ENCODE data around the gene LRCH1. TPM values are rescaled to one million over a fixed set of nuclear protein-coding genes. Genes with fewer than 3 reads are reported as not detected.

The LRCH1 gene
- total RNA-seq, 1 experiment from 2014 or later: 11.8 TPM

- ChIA-PET POLR2A (no interaction called here), CTCF (no interaction called here)
- Mint-ChIP-seq H3K9me3 (no peaks in the 10 kb centered on the region), H3K4me3 (no peak overlapping the region), H3K36me3 (no peaks in the 10 kb centered on the region), H3K27me3 (ENCODE audit: low read depth) (no peaks in the 10 kb centered on the region), H3K4me1 (peaks cover 63% of the 10 kb centered on the region), H3K27ac (peak overlapping the region; percentile 87)
- ATAC-seq: no peak
- DNase-seq (ENCODE audit: low spot score): no peak
- TF ChIP-seq ZNF423 (CRISPR knock-in tag; IDR thresholded peaks at IDR 0.05): no peak
- no peak for TF ChIP-seq STAT6 (CRISPR knock-in tag; conservative IDR thresholded peaks at IDR 0.05; ENCODE audit: low read depth)
- TF ChIP-seq NR3C1 (CRISPR knock-in tag; conservative IDR thresholded peaks at IDR 0.05; ENCODE audit: low read depth): no peak
- TF ChIP-seq TP53 (CRISPR knock-in tag; IDR thresholded peaks at IDR 0.05): no peak
- TF ChIP-seq GRHL2 (CRISPR knock-in tag; IDR thresholded peaks at IDR 0.05; ENCODE audit: insufficient replicate concordance, severe bottlenecking): no peak
- TF ChIP-seq ZNF121 (CRISPR knock-in tag; IDR thresholded peaks at IDR 0.05): no peak
Measured at GRCh38 chr13:46662690-46663089, 109.7 kb downstream of the LRCH1 start.

- Mint-ChIP-seq H3K36me3 (no peaks in the 10 kb centered on the region), H3K27me3 (ENCODE audit: low read depth) (no peaks in the 10 kb centered on the region), H3K9me3 (no peaks in the 10 kb centered on the region), H3K27ac (peak overlapping the region; percentile 54), H3K4me3 (no peak overlapping the region), H3K4me1 (peaks cover 71% of the 10 kb centered on the region)
- TF ChIP-seq ZNF281 (CRISPR knock-in tag; IDR thresholded peaks at IDR 0.05): no peak
- TF ChIP-seq ERG (CRISPR knock-in tag; IDR thresholded peaks at IDR 0.05): no peak
- no peak for TF ChIP-seq ZBTB43 (CRISPR knock-in tag; IDR thresholded peaks at IDR 0.05)
- no peak for TF ChIP-seq ZBTB21 (CRISPR knock-in tag; IDR thresholded peaks at IDR 0.05; ENCODE audit: borderline replicate concordance)
- no peak for TF ChIP-seq NR3C1 (CRISPR knock-in tag; conservative IDR thresholded peaks at IDR 0.05; ENCODE audit: low read depth)
- no peak for TF ChIP-seq ZNF232 (CRISPR knock-in tag; IDR thresholded peaks at IDR 0.05)
- no peak for TF ChIP-seq ZNF219 (CRISPR knock-in tag; IDR thresholded peaks at IDR 0.05; ENCODE audit: borderline replicate concordance)
- TF ChIP-seq OVOL2 (CRISPR knock-in tag; IDR thresholded peaks at IDR 0.05; ENCODE audit: borderline replicate concordance): no peak
- TF ChIP-seq ESRRA (CRISPR knock-in tag; IDR thresholded peaks at IDR 0.05; ENCODE audit: borderline replicate concordance): no peak
- no peak for TF ChIP-seq ATF6 (CRISPR knock-in tag; IDR thresholded peaks at IDR 0.05)
- ChIA-PET POLR2A (no interaction called here), CTCF (no interaction called here)
- DNase-seq (ENCODE audit: low spot score): no peak
- ATAC-seq: peak; percentile 24
Measured at GRCh38 chr13:46663206-46664037, 110.5 kb downstream of the LRCH1 start.
